Calu3 (cell line): ENCODE results near the gene MAOB. TPM values are rescaled to one million over a fixed set of nuclear protein-coding genes. Genes with fewer than 3 reads are reported as not detected.

Experiments used
- BruUV-seq: library from RNA; stranded (reverse); fragments of 400-500 nt; replicated peaks from 2 replicates; lab custom pipeline; 2021; lab: Mats Ljungman, UMichigan
- CTCF ChIA-PET: fragments of 300-600 bp; sonication (Branson Sonifier 250); formaldehyde crosslinking; loops from one replicate; lab custom pipeline; 2022; ENCODE audit warnings: antibody characterized with exemption; lab: Charles Lee
- DNase-seq: peaks from one replicate; pipeline ENCODE4 v3.0.0; 2022
- H3K27ac Mint-ChIP-seq: one replicate; pipeline ENCODE4 v1.8.0; 2022; ENCODE audit warnings: mixed read lengths; ENCODE audit not compliant: unreplicated experiment
- H3K27me3 Mint-ChIP-seq: one replicate; pipeline ENCODE4 v1.8.0; 2022; ENCODE audit warnings: mixed read lengths; ENCODE audit not compliant: unreplicated experiment
- H3K36me3 Mint-ChIP-seq: one replicate; pipeline ENCODE4 v1.8.0; 2022; ENCODE audit warnings: mild to moderate bottlenecking, moderate library complexity, mixed read lengths; ENCODE audit not compliant: insufficient read depth, unreplicated experiment
- H3K4me1 Mint-ChIP-seq: one replicate; pipeline ENCODE4 v1.8.0; 2022; ENCODE audit warnings: mild to moderate bottlenecking, low read depth, mixed read lengths; ENCODE audit not compliant: unreplicated experiment
- H3K4me3 Mint-ChIP-seq: one replicate; pipeline ENCODE4 v1.8.0; 2022; ENCODE audit warnings: mild to moderate bottlenecking, low read depth, moderate library complexity, mixed read lengths; ENCODE audit not compliant: unreplicated experiment
- H3K9me3 Mint-ChIP-seq: one replicate; pipeline ENCODE4 v1.8.0; 2022; ENCODE audit warnings: low read depth, mixed read lengths; ENCODE audit not compliant: unreplicated experiment
- CTCF ChIP-seq: fragments of 200-600 bp; IDR thresholded peaks from one replicate; pipeline ENCODE4 v1.8.0; 2022; ENCODE audit warnings: antibody characterized with exemption; ENCODE audit not compliant: unreplicated experiment
- intact Hi-C: fragments of 100-400 bp; cut with micrococcal nuclease; formaldehyde crosslinking; loops from one replicate; pipeline ENCODE4 v1.10.0; 2022; ENCODE audit not compliant: unreplicated experiment
- total RNA-seq: library from RNA; stranded (reverse); gene quantifications from 2 replicates; pipeline ENCODE4 v1.2.3, GENCODE V29; 2022

Gene MAOB
- total RNA-seq, 1 experiment from 2014 or later: 56.8 TPM

- Mint-ChIP-seq H3K27me3 (no peaks in the 10 kb centered on the region), H3K27ac (no peak overlapping the region), H3K4me1 (no peaks in the 10 kb centered on the region), H3K4me3 (no peak overlapping the region), H3K36me3 (no peaks in the 10 kb centered on the region), H3K9me3 (no peaks in the 10 kb centered on the region)
- CTCF ChIA-PET: no interaction called here
- BruUV-seq: no TSS peak
- TF ChIP-seq CTCF: no peak
- intact Hi-C loops: no loop called here
- DNase-seq: no peak
These were observed 139.0 kb downstream of the MAOB start for GRCh38 chrX:43743100-43743822.

GRCh38 chrX:43741843-43742573, 140.2 kb downstream of the MAOB start:
- no peak for DNase-seq
- H3K36me3 Mint-ChIP-seq: no peaks in the 10 kb centered on the region
- no TSS peak for BruUV-seq
- H3K9me3 Mint-ChIP-seq: no peaks in the 10 kb centered on the region
- intact Hi-C loops: no loop called here
- H3K27me3 Mint-ChIP-seq: no peaks in the 10 kb centered on the region
- H3K27ac Mint-ChIP-seq: no peak overlapping the region
- no peaks in the 10 kb centered on the region for H3K4me1 Mint-ChIP-seq
- TF ChIP-seq CTCF: no peak
- no peak overlapping the region for H3K4me3 Mint-ChIP-seq
- CTCF ChIA-PET: no interaction called here

GRCh38 chrX:43735957-43736356, 146.3 kb downstream of the MAOB start:
- intact Hi-C loops: no loop called here
- CTCF ChIA-PET: interaction anchor here (1.2 kb wide), 1 partner anchor 60 kb away, joined by 3 read pairs; no protein-coding TSS in a partner anchor
- TF ChIP-seq CTCF: no peak

GRCh38 chrX:43735534-43735933, 146.7 kb downstream of the MAOB start:
- Mint-ChIP-seq H3K4me3 (no peak overlapping the region), H3K27ac (no peak overlapping the region), H3K9me3 (no peaks in the 10 kb centered on the region), H3K27me3 (no peaks in the 10 kb centered on the region), H3K36me3 (no peaks in the 10 kb centered on the region), H3K4me1 (no peaks in the 10 kb centered on the region)
- CTCF ChIA-PET: interaction anchor here (1.2 kb wide), 1 partner anchor 60 kb away, joined by 3 read pairs; no protein-coding TSS in a partner anchor
- intact Hi-C loops: no loop called here
- no peak for DNase-seq
- no TSS peak for BruUV-seq
- no peak for TF ChIP-seq CTCF

More at GRCh38 chrX:43735957-43736356, 146.3 kb downstream of the MAOB start:
- no TSS peak for BruUV-seq
- no peak for DNase-seq
- Mint-ChIP-seq H3K4me3 (no peak overlapping the region), H3K36me3 (no peaks in the 10 kb centered on the region), H3K9me3 (no peaks in the 10 kb centered on the region), H3K27ac (no peak overlapping the region), H3K27me3 (no peaks in the 10 kb centered on the region), H3K4me1 (no peaks in the 10 kb centered on the region)
